GM12873 (cell line): ENCODE data around the gene NANOS3.

Experiments used
- CTCF ChIP-seq: IDR thresholded peaks from 2 replicates; pipeline ENCODE4 v1.5.1; 2012; ENCODE audit warnings: low read depth, mild to moderate bottlenecking, moderate library complexity, low read length, control low read depth; ENCODE audit not compliant: insufficient read depth; ENCODE audit errors: missing control alignments

The NANOS3 gene

GRCh38 chr19:13905634-13906520 lies 28.9 kb downstream of the NANOS3 start, which contains the start of the genes BRME1 and CC2D1A:
Gene BRME1, minus strand, starts transcription at chr19:13906117. Its CDS starts 1,225 bp downstream, at chr19:13904892.
Gene CC2D1A, plus strand, starts transcription at chr19:13906201. Its CDS starts 241 bp downstream, at chr19:13906442.
- no peak for TF ChIP-seq CTCF

- no peak for TF ChIP-seq CTCF
Measured at GRCh38 chr19:13906521-13906904, 29.6 kb downstream of the NANOS3 start.

GRCh38 chr19:13906910-13907309 lies 30.0 kb downstream of the NANOS3 start:
- no peak for TF ChIP-seq CTCF

GRCh38 chr19:13908674-13909073 lies 31.7 kb downstream of the NANOS3 start:
- TF ChIP-seq CTCF: no peak

- TF ChIP-seq CTCF: no peak
Measured at GRCh38 chr19:13909430-13909829, 32.5 kb downstream of the NANOS3 start.

GRCh38 chr19:13913352-13913751 lies 36.4 kb downstream of the NANOS3 start:
- no peak for TF ChIP-seq CTCF

- no peak for TF ChIP-seq CTCF
Measured at GRCh38 chr19:13914777-13915176, 37.8 kb downstream of the NANOS3 start.
